Testis (tissue), 3 donors: Measurements from ENCODE around the gene FAM78A. TPM values are rescaled to one million over a fixed set of nuclear protein-coding genes. Genes with fewer than 3 reads are reported as not detected.
A peak's percentile ranks its signal among the peaks of the same experiment; 100 is the strongest.
"Not testable (repeated sequence)": the region's sequence is repeated elsewhere in the genome, so short reads cannot be mapped to it uniquely, and the experiment has no call there.

Experiments used
- DNase-seq: peaks from one replicate; pipeline ENCODE4 v3.0.0-alpha.2; 2019
- H3K27ac ChIP-seq, 2 donors: fragments of 200-600 bp; sonication (generic); one replicate each; pipeline ENCODE4 v1.5.1; 2019
- H3K27me3 ChIP-seq: fragments of 200-600 bp; sonication (generic); one replicate; pipeline ENCODE4 v1.5.1; 2019
- H3K36me3 ChIP-seq: fragments of 200-600 bp; sonication (generic); one replicate; pipeline ENCODE4 v1.5.1; 2017; ENCODE audit warnings: low read depth; ENCODE audit errors: missing control alignments
- H3K4me1 ChIP-seq: fragments of 200-600 bp; sonication (generic); one replicate; pipeline ENCODE4 v1.5.1; 2019
- H3K4me3 ChIP-seq, 2 donors: fragments of 200-600 bp; sonication (generic); one replicate each; pipeline ENCODE4 v1.5.1; 2017 to 2019
- H3K9me3 ChIP-seq: fragments of 200-600 bp; sonication (generic); one replicate; pipeline ENCODE4 v1.5.1; 2017
- CTCF ChIP-seq, 3 experiments: fragments of 450-650 bp in 2 of 3; fragments of 200-600 bp in 1 of 3; sonication (generic) in 1 of 3; IDR thresholded peaks; one replicate each; pipeline ENCODE4 v1.5.1; 2016 to 2019; ENCODE audit warnings: antibody characterized with exemption in 3 of 3, mild to moderate bottlenecking in 2 of 3, moderate library complexity in 1 of 3
- POLR2A ChIP-seq: fragments of 450-650 bp; IDR thresholded peaks from one replicate; pipeline ENCODE4 v1.6.1; 2017; ENCODE audit warnings: antibody characterized with exemption, mild to moderate bottlenecking, moderate library complexity
- WGBS, 2 donors: methylation state at CpG; one replicate each; pipeline ENCODE4 v1.1.5; 2018; 5-methylcytosine and 5-hydroxymethylcytosine counted together
- intact Hi-C: fragments of 100-400 bp; cut with DNase I; formaldehyde crosslinking; loops from one replicate; pipeline ENCODE4 v1.15.1; 2023; ENCODE audit warnings: low total_unique reads
- polyA plus RNA-seq: library from polyadenylated mRNA; stranded (reverse); fragments of 350-450 nt; fragmentation: Illumina TruSeq; extraction: RNeasy Lipid Tissue Mini Kit (QIAGEN cat#74804); gene quantifications from one replicate; pipeline ENCODE4 v1.2.3, GENCODE V29; 2014; ENCODE audit warnings: low read depth, low replicate concordance; ENCODE audit not compliant: insufficient read depth
- total RNA-seq, 2 donors: library from RNA; depleted of rRNA; stranded (reverse); fragments of >200 nt; gene quantifications; one replicate each; pipeline ENCODE4 v1.2.3, GENCODE V29; 2016

FAM78A gene
- total and polyA plus RNA-seq, 3 donors from 2014 or later: 29.7 to 48.0 (median 30.8) TPM

GRCh38 chr9:131270171-131271015 lies 5.9 kb downstream of the FAM78A start:
- no peak overlapping the region for H3K4me3 ChIP-seq
- H3K27me3 ChIP-seq: no peaks in the 10 kb centered on the region
- no peak for TF ChIP-seq POLR2A
- no peak for TF ChIP-seq CTCF (IDR thresholded peaks at IDR 0.05)
- 62 to 67% methylated on average over 20 of the region's 20 CpGs for WGBS, 2 donors
- no peaks in the 10 kb centered on the region for H3K36me3 ChIP-seq
- peak; percentile 89 for DNase-seq
- intact Hi-C loops: no loop called here
- H3K4me1 ChIP-seq: peaks cover 73% of the 10 kb centered on the region
- H3K27ac ChIP-seq: peak overlapping the region; percentile 58 to 79
- no peaks in the 10 kb centered on the region for H3K9me3 ChIP-seq

- no peak for TF ChIP-seq CTCF (IDR thresholded peaks at IDR 0.05)
- TF ChIP-seq POLR2A: no peak
- no peak overlapping the region for H3K4me3 ChIP-seq
- WGBS, 2 donors: 63 to 69% methylated on average over 21 to 26 of the region's 26 CpGs
- H3K36me3 ChIP-seq: no peaks in the 10 kb centered on the region
- H3K9me3 ChIP-seq: no peaks in the 10 kb centered on the region
- H3K27me3 ChIP-seq: no peaks in the 10 kb centered on the region
- H3K27ac ChIP-seq: peak overlapping the region in 1 of 2 donors; percentile 68
- intact Hi-C loops: no loop called here
- peak; percentile 67 for DNase-seq
- H3K4me1 ChIP-seq: peaks cover 62% of the 10 kb centered on the region
Observed at GRCh38 chr9:131266266-131267229, 9.8 kb downstream of the FAM78A start.

- Histone ChIP-seq H3K27me3 (no peaks in the 10 kb centered on the region), H3K4me3 (no peak overlapping the region), H3K9me3 (no peaks in the 10 kb centered on the region), H3K27ac (no peak overlapping the region), H3K36me3 (no peaks in the 10 kb centered on the region), H3K4me1 (peaks cover 40% of the 10 kb centered on the region)
- no peak for DNase-seq
- intact Hi-C loops: no loop called here
- 71 to 80% methylated on average over 7 to 11 of the region's 11 CpGs for WGBS, 2 donors
- TF ChIP-seq CTCF (IDR thresholded peaks at IDR 0.05): no peak
- no peak for TF ChIP-seq POLR2A
Observed at GRCh38 chr9:131264231-131264630, 12.1 kb downstream of the FAM78A start.

GRCh38 chr9:131263701-131264100 lies 12.6 kb downstream of the FAM78A start:
- intact Hi-C loops: no loop called here
- Histone ChIP-seq H3K4me1 (peaks cover 34% of the 10 kb centered on the region), H3K9me3 (no peaks in the 10 kb centered on the region), H3K27ac (no peak overlapping the region), H3K36me3 (no peaks in the 10 kb centered on the region), H3K27me3 (no peaks in the 10 kb centered on the region), H3K4me3 (no peak overlapping the region)
- WGBS, 2 donors: 96 to 97% methylated on average over 6 of the region's 6 CpGs
- TF ChIP-seq CTCF (IDR thresholded peaks at IDR 0.05) (no peak), POLR2A (no peak)
- no peak for DNase-seq

- H3K36me3 ChIP-seq, DNase-seq, H3K4me3 ChIP-seq, H3K27me3 ChIP-seq, H3K9me3 ChIP-seq, H3K27ac ChIP-seq, intact Hi-C loops: not testable (repeated sequence)
- 91 to 94% methylated on average over 5 of the region's 5 CpGs for WGBS, 2 donors
- H3K4me1 ChIP-seq: peaks cover 32% of the 10 kb centered on the region
Observed at GRCh38 chr9:131263033-131263343, 13.3 kb downstream of the FAM78A start.
